GM12878 (cell line): ENCODE measurements around the gene ARHGAP9. TPM values are rescaled to one million over a fixed set of nuclear protein-coding genes. Genes with fewer than 3 reads are reported as not detected.

ENCODE experiments used
- ATAC-seq: fragments of 200-7000 bp; cut with Tn5 transposase; 3 replicates; pipeline ENCODE4 v1.9.1; 2020; ENCODE audit warnings: mild to moderate bottlenecking, moderate library complexity
- BruUV-seq: library from RNA; stranded (reverse); fragments of 400-500 nt; replicated peaks from 2 replicates; lab custom pipeline; 2021; lab: Mats Ljungman, UMichigan
- CTCF ChIA-PET: fragments of 300-600 bp; sonication (Branson Sonifier 250); formaldehyde crosslinking; extraction: SDS; loops from one replicate; lab custom pipeline; 2021; ENCODE audit warnings: inconsistent platforms; lab: Yijun Ruan, JAX
- POLR2A ChIA-PET: fragments of 350-600 bp; formaldehyde crosslinking; extraction: SDS; loops from one replicate; lab custom pipeline; 2021; ENCODE audit warnings: inconsistent platforms; lab: Charles Lee
- RAD21 ChIA-PET: fragments of 300-600 bp; sonication (Branson Sonifier 250); formaldehyde crosslinking; loops from one replicate; lab custom pipeline; 2023; ENCODE audit warnings: antibody characterized with exemption; ENCODE audit not compliant: unreplicated experiment; lab: Charles Lee
- SMC1A ChIA-PET: fragments of 300-600 bp; sonication (Branson Sonifier 250); formaldehyde crosslinking; loops from one replicate; lab custom pipeline; 2023; ENCODE audit not compliant: unreplicated experiment, uncharacterized antibody; lab: Charles Lee
- DNase-seq: peaks from one replicate; pipeline ENCODE4 v3.0.0-alpha.2; 2011; ENCODE audit warnings: low read depth, low spot score
- FAIRE-seq: peaks from 3 replicates; lab custom pipeline; 2011; peaks lifted over from hg19 to GRCh38; lab: Jason Lieb, UNC
- H2AFZ ChIP-seq: 2 replicates; pipeline ENCODE4 v1.6.0; 2011; ENCODE audit warnings: low read depth, low read length, control low read depth; ENCODE audit not compliant: control insufficient read depth
- H3K27ac ChIP-seq: 2 replicates; pipeline ENCODE4 v1.5.1; 2011; ENCODE audit warnings: control low read depth; ENCODE audit not compliant: control insufficient read depth, insufficient read depth
- H3K27me3 ChIP-seq, 2 experiments: replicated peaks in 1 of 2; 2 replicates each; pipeline versions ENCODE4 v1.6.0 to v1.6.1; 2011; ENCODE audit warnings: low read length in 1 of 2; ENCODE audit not compliant: control insufficient read depth in 2 of 2, insufficient read depth in 2 of 2
- H3K36me3 ChIP-seq, 2 experiments: 2 replicates each; pipeline ENCODE4 v1.5.1; 2011; ENCODE audit warnings: low read length in 1 of 2; ENCODE audit not compliant: control insufficient read depth in 2 of 2, insufficient read depth in 2 of 2
- H3K4me1 ChIP-seq: 2 replicates; pipeline ENCODE4 v1.6.1; 2011; ENCODE audit warnings: mild to moderate bottlenecking, low read length, moderate library complexity, mixed read lengths; ENCODE audit not compliant: control insufficient read depth, insufficient read depth
- H3K4me2 ChIP-seq: 2 replicates; pipeline ENCODE4 v1.6.0; 2011; ENCODE audit warnings: control low read depth; ENCODE audit not compliant: control insufficient read depth, insufficient read depth
- H3K4me3 ChIP-seq: fragments of 200-600 bp; sonication (generic); 2 replicates; pipeline ENCODE4 v1.5.1; 2016
- H3K79me2 ChIP-seq: 2 replicates; pipeline ENCODE4 v1.6.0; 2011; ENCODE audit warnings: low read length; ENCODE audit not compliant: control insufficient read depth, insufficient read depth
- H3K9ac ChIP-seq: 2 replicates; pipeline ENCODE4 v1.8.0; 2011; ENCODE audit warnings: low read length, control low read depth, mixed read lengths; ENCODE audit not compliant: control insufficient read depth, insufficient read depth
- H3K9me3 ChIP-seq: replicated peaks from 3 replicates; pipeline ENCODE4 v1.5.1; 2011; ENCODE audit warnings: mild to moderate bottlenecking, low read length; ENCODE audit not compliant: control insufficient read depth, insufficient read depth
- H4K20me1 ChIP-seq: 2 replicates; pipeline ENCODE4 v1.6.0; 2011; ENCODE audit not compliant: control insufficient read depth, insufficient read depth
- ATF3 ChIP-seq: IDR thresholded peaks from 2 replicates; pipeline ENCODE4 v1.6.1; 2011; ENCODE audit warnings: low read depth, mild to moderate bottlenecking, low read length, moderate library complexity, borderline replicate concordance; ENCODE audit errors: extremely low read depth
- CREB1 ChIP-seq: IDR thresholded peaks from 2 replicates; pipeline ENCODE4 v1.6.1; 2012; ENCODE audit warnings: low read depth, mild to moderate bottlenecking, inconsistent platforms
- CTCF ChIP-seq, 3 experiments: IDR thresholded peaks in 2 of 3; conservative IDR thresholded peaks in 1 of 3; 2 replicates each; pipeline ENCODE4 v1.5.1; 2011; ENCODE audit warnings: low read depth in 3 of 3, low read length in 3 of 3, mild to moderate bottlenecking in 3 of 3, control low read depth in 2 of 3, moderate library complexity in 2 of 3, inconsistent platforms in 1 of 3, mixed read lengths in 1 of 3; ENCODE audit not compliant: control insufficient read depth in 2 of 3, insufficient read depth in 1 of 3; ENCODE audit errors: extremely low read depth in 1 of 3
- LARP7 ChIP-seq: fragments of 450-650 bp; IDR thresholded peaks from 2 replicates; pipeline ENCODE4 v1.6.1; 2017; ENCODE audit warnings: mild to moderate bottlenecking
- MAX ChIP-seq: IDR thresholded peaks from 2 replicates; pipeline ENCODE4 v1.6.1; 2012; ENCODE audit warnings: low read depth, low read length, improper control_type of control experiment
- MLLT1 ChIP-seq: fragments of 450-650 bp; IDR thresholded peaks from 2 replicates; pipeline ENCODE4 v1.6.1; 2016; ENCODE audit warnings: mild to moderate bottlenecking
- MXI1 ChIP-seq: fragments of 150-350 bp; IDR thresholded peaks from 2 replicates; pipeline ENCODE4 v1.6.1; 2011; ENCODE audit warnings: low read depth, mild to moderate bottlenecking, inconsistent platforms, low read length, improper control_type of control experiment
- NFXL1 ChIP-seq: fragments of 450-650 bp; IDR thresholded peaks from 2 replicates; pipeline ENCODE4 v1.6.1; 2017; ENCODE audit warnings: antibody characterized with exemption, mild to moderate bottlenecking, borderline replicate concordance
- PAX5 ChIP-seq: IDR thresholded peaks from 2 replicates; pipeline ENCODE4 v1.6.1; 2011; ENCODE audit warnings: low read depth, low read length, borderline replicate concordance
- SREBF1 ChIP-seq: IDR thresholded peaks from 2 replicates; pipeline ENCODE4 v1.6.1; 2012; ENCODE audit warnings: mild to moderate bottlenecking, low read length
- ZNF274 ChIP-seq: IDR thresholded peaks from one replicate; pipeline ENCODE4 v1.8.0; 2011; ENCODE audit not compliant: insufficient read length, insufficient read depth
- WGBS: methylation state at CpG from one replicate; pipeline ENCODE4 v1.1.6; 2016; ENCODE audit warnings: low lambda C conversion rate; ENCODE audit not compliant: insufficient replicate concordance, insufficient coverage; ENCODE audit errors: missing lambda C conversion rate; 5-methylcytosine and 5-hydroxymethylcytosine counted together
- in situ Hi-C: fragments of 300-500 bp; cut with MboI; formaldehyde crosslinking; loops from 9 replicates; pipeline ENCODE4 v1.14.3; 2018; ENCODE audit warnings: mixed read lengths
- intact Hi-C: fragments of 100-400 bp; cut with micrococcal nuclease; formaldehyde crosslinking; loops from one replicate; pipeline ENCODE4 v1.14.2; 2022; ENCODE audit not compliant: unreplicated experiment
- polyA plus RNA-seq, 11 experiments: library from polyadenylated mRNA; depleted of rRNA in 4 of 11; unstranded in 6 of 11; stranded (reverse) in 5 of 11; fragments of >200 nt; fragmentation: Nextera tagmentation in 4 of 11; fragmentation: Illumina TruSeq in 1 of 11; extraction: Ambion mirVana in 4 of 11; extraction: Trizol in 1 of 11; gene quantifications; 1 replicate in 1 of 11; 2 replicates in 10 of 11; pipeline versions ENCODE4 v1.2.1 to v1.2.3, GENCODE V29; 2011 to 2016; ENCODE audit warnings: inconsistent platforms in 2 of 11, missing spikeins in 2 of 11, low read depth in 1 of 11
- total RNA-seq, 4 experiments: library from RNA; depleted of rRNA in 3 of 4; stranded (reverse); fragments of >200 nt in 3 of 4; fragmentation: Illumina TruSeq in 1 of 4; extraction: Trizol in 1 of 4; gene quantifications; 2 replicates each; pipeline versions ENCODE4 v1.2.1 to v1.2.3, GENCODE V29; 2013 to 2021

Gene ARHGAP9
- total and polyA plus RNA-seq, 10 of the 15 experiments (the other 5 are each of a cell fraction or from before 2014, with no cell fraction given) = 19.5 to 102 (median 76.8) TPM

GRCh38 chr12:57476993-57477709 lies 2.5 kb downstream of the ARHGAP9 start:
- no peaks in the 10 kb centered on the region for H3K27me3 ChIP-seq
- H3K9me3 ChIP-seq = no peaks in the 10 kb centered on the region
- H4K20me1 ChIP-seq = no peaks in the 10 kb centered on the region
- no peak for DNase-seq
- peak overlapping the region; percentile 74 for H3K9ac ChIP-seq
- SMC1A ChIA-PET = interaction anchor here (0.6 to 2.2 kb wide), 11 partner anchors 9 to 157 kb away, joined by 3 to 18 read pairs (median 5); partner anchors contain the start of genes DCTN2, DDIT3 and GLI1
- intact Hi-C loops = loop anchor here (5.0 to 10.0 kb wide), 2 partner anchors 45 to 278 kb away; partner anchors contain the start of genes CDK4, DDIT3, MARCHF9 and MBD6
- H3K4me3 ChIP-seq = peak overlapping the region; percentile 92
- ATAC-seq = peak; percentile 11
- no peak for FAIRE-seq
- RAD21 ChIA-PET = interaction anchor here (0.6 to 2.0 kb wide), 15 partner anchors 10 to 1660 kb away, joined by 3 to 15 read pairs (median 4); partner anchors contain the start of genes DCTN2, DDIT3, GLI1 and INHBE
- POLR2A ChIA-PET = interaction anchor here (0.6 to 2.5 kb wide), 14 partner anchors 9 to 268 kb away, joined by 3 to 16 read pairs (median 7); partner anchors contain the start of genes DCTN2, DDIT3, INHBE and TSPAN31
- H3K79me2 ChIP-seq = peaks cover 44% of the 10 kb centered on the region
- H2AFZ ChIP-seq = peak overlapping the region; percentile 76
- peak overlapping the region; percentile 85 for H3K27ac ChIP-seq
- peaks cover 34% of the 10 kb centered on the region for H3K4me1 ChIP-seq
- WGBS = under 1% methylated on average over 12 of the region's 15 CpGs
- peak overlapping the region; percentile 99 for H3K4me2 ChIP-seq
- CTCF ChIA-PET = interaction anchor here (0.6 to 8.1 kb wide), 17 partner anchors 9 to 841 kb away, joined by 3 to 114 read pairs (median 5); partner anchors contain the start of genes DDIT3, GLI1 and INHBE
- TF ChIP-seq ATF3 = no peak
- 0 out of 2 replicates have a peak, but pooled peaks have one; percentile 13 for TF ChIP-seq MXI1
- no peak for TF ChIP-seq CTCF (IDR thresholded peaks at IDR 0.05 in 2 of 3, conservative IDR thresholded peaks at IDR 0.05 in 1 of 3; ENCODE audit: control insufficient read depth in 2 of 3, extremely low read depth in 1 of 3, insufficient read depth in 1 of 3, low read depth in 3 of 3, low read length in 3 of 3)
- no peak for TF ChIP-seq SREBF1
- no peak for TF ChIP-seq MAX
- TF ChIP-seq NFXL1 = no peak
- TF ChIP-seq MLLT1 = no peak
- 0 out of 2 replicates have a peak, but pooled peaks have one; percentile 32 for TF ChIP-seq PAX5
- TF ChIP-seq ZNF274 = no peak
- TF ChIP-seq CREB1 = no peak
- TF ChIP-seq LARP7 = no peak
- peaks cover 1 to 21% of the 10 kb centered on the region in 2 experiments for H3K36me3 ChIP-seq
- TSS peak; percentile 63 for BruUV-seq
- in situ Hi-C loops = no loop called here
